GM19023 (cell line): ENCODE measurements around the gene MS4A8.
"Not testable (repeated sequence)": the region's sequence is repeated elsewhere in the genome, so short reads cannot be mapped to it uniquely, and the experiment has no call there.

Experiments
- ATAC-seq: cut with Tn5 transposase; IDR thresholded peaks from one replicate; pipeline ENCODE4 v1.9.1; 2021; ENCODE audit warnings: mild to moderate bottlenecking, moderate library complexity; ENCODE audit not compliant: unreplicated experiment

Gene MS4A8

GRCh38 chr11:60724420-60724819, 25.0 kb downstream of the MS4A8 start, which contains the start of gene MS4A18:
TSS of gene MS4A18 (plus strand) at chr11:60724720.
- no peak for ATAC-seq

- no peak for ATAC-seq
These were observed 26.2 kb downstream of the MS4A8 start for GRCh38 chr11:60725592-60725991.

- no peak for ATAC-seq
These were observed 32.2 kb downstream of the MS4A8 start for GRCh38 chr11:60731586-60731985.

- ATAC-seq = no peak
These were observed 34.9 kb downstream of the MS4A8 start for GRCh38 chr11:60734279-60734678.

GRCh38 chr11:60739114-60739513, 39.7 kb downstream of the MS4A8 start:
- ATAC-seq = no peak

- no peak for ATAC-seq
These were observed 41.2 kb downstream of the MS4A8 start for GRCh38 chr11:60740573-60740972.

- no peak for ATAC-seq
These were observed 42.0 kb downstream of the MS4A8 start for GRCh38 chr11:60741421-60741820.

GRCh38 chr11:60743058-60743457, 43.6 kb downstream of the MS4A8 start:
- ATAC-seq = no peak

GRCh38 chr11:60744114-60744513, 44.7 kb downstream of the MS4A8 start:
- ATAC-seq = no peak

- ATAC-seq = no peak
These were observed 48.0 kb downstream of the MS4A8 start for GRCh38 chr11:60747359-60747873.

GRCh38 chr11:60748225-60748624, 48.8 kb downstream of the MS4A8 start:
- ATAC-seq = no peak

- ATAC-seq = no peak
These were observed 49.4 kb downstream of the MS4A8 start for GRCh38 chr11:60748821-60749220.

- ATAC-seq = no peak
These were observed 51.5 kb downstream of the MS4A8 start for GRCh38 chr11:60750911-60751310.

- ATAC-seq = no peak
These were observed 53.9 kb downstream of the MS4A8 start for GRCh38 chr11:60753309-60753708.

GRCh38 chr11:60754887-60755286, 55.5 kb downstream of the MS4A8 start:
- no peak for ATAC-seq

- no peak for ATAC-seq
These were observed 57.1 kb downstream of the MS4A8 start, which contains the start of gene MS4A15 for GRCh38 chr11:60756307-60757032. TSS of gene MS4A15 (plus strand) at chr11:60756867. CDS start at chr11:60763734, 6,867 bp downstream.

- no peak for ATAC-seq
These were observed 57.9 kb downstream of the MS4A8 start for GRCh38 chr11:60757231-60757800.

GRCh38 chr11:60758671-60759070, 59.3 kb downstream of the MS4A8 start:
- ATAC-seq = not testable (repeated sequence)

- ATAC-seq = not testable (repeated sequence)
These were observed 60.2 kb downstream of the MS4A8 start for GRCh38 chr11:60759438-60760225.

GRCh38 chr11:60761436-60762190, 62.2 kb downstream of the MS4A8 start:
- ATAC-seq = no peak
